Measurements from ENCODE around the gene PROP1. TPM values are rescaled to one million over a fixed set of nuclear protein-coding genes. Genes with fewer than 3 reads are reported as not detected.
"Not testable (repeated sequence)": the region's sequence is repeated elsewhere in the genome, so short reads cannot be mapped to it uniquely, and the experiment has no call there.

The PROP1 gene
- not detected for total RNA-seq

- DNase-seq = no peak
Measured at GRCh38 chr5:177995691-177996595, at the start of gene PROP1. PROP1 (minus strand) TSS chr5:177996242; CDS start chr5:177995933, 309 bp downstream.

DNA sequence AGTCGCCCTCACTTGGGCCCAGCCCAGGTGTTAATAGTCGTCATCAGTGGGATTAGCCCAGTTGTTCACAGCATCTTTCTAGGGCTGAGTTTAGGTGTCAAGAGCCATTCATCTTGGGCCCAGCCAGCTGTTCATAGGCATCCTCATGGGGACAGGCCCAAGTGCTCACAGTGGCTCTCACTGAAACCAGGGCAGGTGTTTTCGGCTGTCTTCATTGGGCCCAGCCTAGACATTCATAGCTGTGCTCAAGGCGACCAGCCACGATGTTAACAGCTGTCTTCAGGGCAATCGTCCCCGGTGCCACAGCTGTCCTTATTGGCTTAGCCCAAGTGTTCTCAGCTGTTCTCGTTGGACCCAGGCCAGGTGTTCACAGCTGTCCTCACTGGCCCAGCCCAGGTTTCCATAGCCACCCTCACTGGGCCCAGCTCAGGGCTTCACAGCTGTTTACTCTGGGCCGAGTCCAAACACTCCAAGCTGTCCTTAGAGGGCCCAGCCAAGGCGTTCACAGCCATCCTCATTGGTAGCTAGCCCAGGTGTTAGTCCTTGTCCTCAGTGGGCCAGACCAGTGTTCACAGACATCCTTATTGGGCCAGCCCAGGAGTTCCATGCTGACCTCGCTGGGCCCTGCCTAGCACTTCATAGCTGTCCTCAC lies 23.5 kb upstream of the PROP1 start:
- DNase-seq = not testable (repeated sequence)

DNA sequence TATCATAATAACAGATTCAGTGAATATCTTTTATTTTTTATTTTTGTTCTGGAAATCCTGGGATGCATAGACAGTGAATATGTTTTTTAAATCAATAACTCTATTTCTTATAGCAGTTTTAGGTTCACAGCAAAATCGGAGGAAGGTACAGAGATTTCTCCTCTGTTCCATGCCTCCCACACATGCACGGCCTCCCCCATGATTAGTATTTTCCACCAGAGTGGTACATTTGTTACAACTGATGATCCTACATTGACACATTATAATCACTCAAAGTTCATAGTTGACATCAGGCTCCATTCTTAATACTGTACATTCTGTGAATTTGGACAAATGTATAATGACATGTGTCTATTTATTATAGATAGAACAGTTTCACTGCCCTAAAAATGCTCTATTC lies 16.7 kb upstream of the PROP1 start:
- not testable (repeated sequence) for DNase-seq

GRCh38 chr5:178011816-178012554 lies 15.9 kb upstream of the PROP1 start:
- DNase-seq = not testable (repeated sequence)

- DNase-seq = not testable (repeated sequence)
Measured at GRCh38 chr5:178007272-178007671, 11.2 kb upstream of the PROP1 start.

DNA sequence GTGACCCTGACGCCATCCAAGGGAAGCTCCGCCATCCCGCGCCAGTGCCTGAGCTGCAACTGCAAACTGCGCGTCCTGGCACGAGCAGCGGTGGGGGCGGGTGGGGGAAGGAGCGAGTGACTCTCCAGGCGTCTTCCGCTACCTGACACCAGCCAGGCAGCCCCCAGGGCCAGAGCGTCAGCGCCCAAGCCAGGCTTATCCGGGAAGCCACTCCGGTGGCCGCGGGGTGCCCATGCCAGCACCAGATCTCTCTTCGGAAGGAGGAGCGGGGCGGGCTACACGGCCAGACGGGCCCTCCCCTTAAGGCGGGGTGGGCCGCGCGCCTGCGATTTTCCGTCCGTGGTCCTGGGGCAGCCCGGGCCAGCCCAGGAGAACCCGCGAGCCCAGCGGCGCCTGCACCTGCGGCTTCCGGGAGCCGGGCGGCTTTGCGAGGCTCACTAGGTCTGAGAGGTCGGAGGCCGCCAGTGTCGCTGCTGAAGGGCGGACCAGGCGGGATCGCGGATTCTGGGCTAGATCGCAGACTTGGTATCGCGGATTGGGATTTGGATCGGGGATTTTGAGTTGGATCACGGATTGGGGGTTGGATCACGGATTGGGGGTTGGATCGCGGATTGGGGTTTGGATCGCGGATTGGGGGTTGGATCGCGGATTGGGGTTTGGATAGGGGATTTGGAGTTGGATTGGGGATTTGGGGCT lies 10.6 kb upstream of the PROP1 start:
- DNase-seq = not testable (repeated sequence)

DNA sequence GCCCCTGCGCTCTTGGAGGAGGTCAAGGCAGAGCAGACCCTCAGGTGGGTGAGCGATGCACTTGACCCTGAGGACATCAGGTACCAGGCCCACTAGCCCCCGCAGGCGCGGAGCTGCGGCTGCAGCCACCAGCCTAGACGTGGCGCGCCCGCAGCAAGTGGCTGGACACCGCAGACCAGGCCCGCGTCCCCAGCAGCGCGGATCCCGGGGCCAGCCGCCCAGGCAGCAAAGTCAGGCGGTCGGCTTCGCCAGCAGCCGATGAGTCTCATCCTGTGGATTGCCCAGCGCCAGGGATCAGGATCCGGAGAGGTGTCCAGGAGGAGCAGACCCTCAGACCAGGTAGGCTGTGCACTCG lies 10.1 kb upstream of the PROP1 start:
- not testable (repeated sequence) for DNase-seq

DNA sequence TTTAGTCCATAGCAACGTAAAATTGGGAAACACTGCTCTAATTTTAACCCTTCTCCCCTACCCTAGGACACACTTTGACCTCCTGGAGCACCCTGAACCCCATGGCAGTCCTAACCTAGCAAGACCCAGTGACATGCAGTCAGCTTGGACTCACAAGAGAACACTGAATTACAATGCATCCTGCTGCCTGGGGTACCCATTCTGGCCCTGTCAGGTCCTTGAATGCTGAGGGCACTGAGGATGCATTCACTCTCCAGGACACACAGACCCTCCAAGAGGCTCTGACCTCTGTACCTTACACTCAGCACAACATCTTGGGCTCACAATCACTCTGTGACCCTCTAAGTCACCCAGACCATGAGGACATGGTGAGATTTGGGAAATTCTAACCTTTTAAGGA lies 1.8 kb upstream of the PROP1 start:
- no peak for DNase-seq

- DNase-seq = no peak
Measured at GRCh38 chr5:177997319-177997670, 1.3 kb upstream of the PROP1 start.

- no peak for DNase-seq
Measured at GRCh38 chr5:177996660-177997318, 747 bp upstream of the PROP1 start.

GRCh38 chr5:177994561-177995190 lies 1.4 kb downstream of the PROP1 start:
- no peak for DNase-seq

- DNase-seq = no peak
Measured at GRCh38 chr5:177994063-177994462, 2.0 kb downstream of the PROP1 start.

GRCh38 chr5:177992466-177992865 lies 3.6 kb downstream of the PROP1 start:
- DNase-seq = no peak

DNA sequence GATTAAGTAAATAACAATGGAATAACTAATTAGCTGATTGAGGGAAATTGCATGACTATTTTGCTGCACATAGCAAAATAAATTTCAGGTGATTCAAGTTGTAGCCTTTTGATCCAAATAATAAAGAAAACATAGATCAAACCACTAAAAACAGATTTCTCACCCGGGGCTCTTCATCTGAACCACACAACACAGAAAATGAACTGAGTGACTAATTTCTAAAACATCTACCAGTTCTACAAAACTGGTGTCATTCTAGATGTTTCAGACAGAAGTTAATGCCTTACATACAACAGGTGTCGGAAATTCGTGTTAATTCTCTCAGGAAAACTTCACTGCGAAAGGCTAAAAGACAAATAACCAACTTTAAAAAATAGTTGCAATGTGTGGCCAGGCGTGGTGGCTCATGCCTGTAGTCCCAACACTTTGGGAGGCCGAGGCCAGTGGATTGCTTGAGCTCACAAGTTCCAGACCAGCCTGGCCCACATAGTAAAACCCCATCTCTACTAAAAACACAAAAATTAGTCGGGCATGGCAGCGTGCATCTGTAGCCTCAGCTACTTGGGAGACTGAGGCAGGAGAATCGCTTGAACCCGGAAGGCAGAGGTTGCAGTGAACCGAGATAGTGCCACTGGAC lies 6.9 kb downstream of the PROP1 start:
- no peak for DNase-seq

DNA sequence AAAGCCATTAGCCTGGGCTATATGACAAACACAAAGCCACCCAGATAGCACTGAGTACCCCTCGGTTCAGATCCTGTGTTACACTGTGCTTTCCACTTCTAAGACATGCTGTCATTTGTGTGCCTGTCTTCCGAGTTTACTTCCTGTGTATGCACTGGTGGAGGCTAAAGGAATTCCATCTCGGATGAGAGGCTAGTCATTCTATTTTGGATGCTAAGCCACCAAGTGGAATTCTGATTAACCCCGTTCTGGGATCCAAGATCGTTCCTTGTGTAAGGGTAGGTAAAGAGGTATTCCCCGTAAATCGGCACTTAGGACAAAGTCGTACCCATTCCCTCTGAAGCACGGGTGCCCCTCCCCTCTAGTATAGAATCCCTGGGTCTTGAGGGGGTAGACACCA lies 8.7 kb downstream of the PROP1 start:
- DNase-seq = no peak

GRCh38 chr5:177985430-177986040 lies 10.5 kb downstream of the PROP1 start:
- no peak for DNase-seq

DNA sequence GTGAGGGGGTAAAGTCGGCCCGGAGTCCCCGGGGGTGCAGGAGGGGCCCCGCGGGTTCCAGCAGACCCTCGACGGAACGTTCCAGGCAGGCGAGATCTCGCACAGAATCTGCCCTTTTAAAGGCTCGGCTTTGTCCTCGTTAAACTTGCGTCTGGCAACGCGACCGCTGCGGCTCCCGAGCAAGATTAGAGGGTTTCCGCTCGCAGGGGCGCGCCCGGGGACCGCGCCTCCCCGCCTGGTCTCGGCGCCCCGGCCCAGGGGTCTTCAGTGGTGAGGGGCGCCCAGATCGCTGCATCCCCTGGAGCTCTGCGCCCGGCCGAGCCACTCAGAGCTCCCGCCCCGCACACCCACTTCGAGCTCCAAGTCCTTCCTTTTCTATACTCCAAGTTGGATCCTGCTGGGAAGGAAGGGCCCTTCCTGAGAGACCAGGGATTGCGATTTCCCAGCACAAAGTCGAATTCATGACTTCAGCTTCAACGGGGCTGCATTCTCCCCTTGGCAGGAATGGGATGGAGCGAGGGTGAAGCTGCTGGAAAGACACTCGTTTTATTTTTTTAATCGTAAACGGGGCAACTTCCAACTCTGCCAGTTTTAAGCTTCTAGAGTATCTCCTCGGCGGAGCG lies 11.3 kb downstream of the PROP1 start:
- no peak for DNase-seq

DNA sequence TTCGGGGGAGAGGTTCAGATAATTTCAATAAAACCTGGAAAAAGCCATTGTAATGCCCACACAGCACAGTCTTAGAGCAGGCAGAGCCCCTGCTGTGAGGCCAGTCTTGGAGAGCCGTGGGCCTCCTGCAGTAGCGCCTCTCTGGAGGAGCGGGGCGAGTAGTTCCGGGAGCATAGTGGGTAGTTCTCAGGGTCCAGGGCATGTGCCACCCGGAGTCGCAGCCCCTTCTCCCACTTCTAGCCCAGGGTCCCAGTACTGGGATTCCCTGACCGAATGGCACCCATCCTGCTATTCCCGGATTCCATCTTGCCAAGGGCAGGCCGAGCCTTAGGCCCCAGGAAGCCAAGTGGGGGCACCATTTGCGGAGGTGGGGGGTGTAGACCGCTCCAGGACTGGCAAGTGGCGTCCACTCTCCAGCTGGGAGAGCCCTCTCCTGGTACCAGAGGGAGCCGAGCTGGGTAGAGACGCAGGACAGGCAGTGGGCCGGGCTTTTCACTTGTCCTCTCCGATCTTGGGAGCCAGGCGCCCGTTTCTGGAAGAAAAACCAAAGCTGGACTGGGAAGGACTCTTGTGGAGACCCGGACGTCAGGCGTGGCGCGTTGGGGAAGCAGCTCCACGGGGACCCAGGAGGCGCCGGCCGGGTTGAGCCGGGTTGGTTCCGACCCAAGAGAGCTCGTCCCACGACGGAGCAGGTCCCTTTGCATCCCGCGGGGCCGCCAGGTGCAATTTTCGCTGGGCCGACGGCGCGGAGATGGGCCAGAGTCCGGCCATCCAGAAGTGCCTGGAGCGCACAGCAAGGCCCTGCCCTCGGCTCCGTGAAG lies 12.1 kb downstream of the PROP1 start:
- DNase-seq = no peak

GRCh38 chr5:177982956-177983355 lies 13.1 kb downstream of the PROP1 start:
- DNase-seq = no peak

All from tongue (tissue), 2 donors.